Esophagus muscularis mucosa (tissue), 4 donors: ENCODE data around the gene SHKBP1. TPM values are rescaled to one million over a fixed set of nuclear protein-coding genes. Genes with fewer than 3 reads are reported as not detected.
A peak's percentile ranks its signal among the peaks of the same experiment; 100 is the strongest.

Experiments used
- DNase-seq: peaks from one replicate; pipeline ENCODE4 v3.0.0-alpha.2; 2017; ENCODE audit errors: extremely low spot score
- H3K27ac ChIP-seq, 4 donors: fragments of 200-600 bp; sonication (generic); replicated peaks in 1 of 4; 1 replicate in 3 of 4; 2 replicates in 1 of 4; pipeline ENCODE4 v1.5.1; 2016 to 2019; ENCODE audit warnings: mild to moderate bottlenecking in 1 of 4
- H3K27me3 ChIP-seq, 4 donors: fragments of 200-600 bp; sonication (generic); one replicate each; pipeline versions ENCODE4 v1.5.1 to v1.6.0; 2016 to 2019
- H3K36me3 ChIP-seq, 4 donors: fragments of 200-600 bp; sonication (generic); one replicate each; pipeline ENCODE4 v1.5.1; 2016 to 2019
- H3K4me1 ChIP-seq, 4 donors: fragments of 200-600 bp; sonication (generic); one replicate each; pipeline ENCODE4 v1.5.1; 2016 to 2019
- H3K4me3 ChIP-seq, 4 donors: fragments of 200-600 bp; sonication (generic); 1 replicate in 2 of 4; 2 replicates in 2 of 4; pipeline ENCODE4 v1.5.1; 2016 to 2019; ENCODE audit warnings: mild to moderate bottlenecking in 4 of 4, moderate library complexity in 1 of 4
- H3K9me3 ChIP-seq, 4 donors: fragments of 200-600 bp; sonication (generic); 1 replicate in 3 of 4; 2 replicates in 1 of 4; pipeline ENCODE4 v1.5.1; 2016 to 2019
- EP300 ChIP-seq: sonication (generic); formaldehyde crosslinking; IDR thresholded peaks from one replicate; pipeline ENCODE4 v1.6.1; 2017; ENCODE audit warnings: antibody characterized with exemption
- POLR2A ChIP-seq: fragments of 450-650 bp; IDR thresholded peaks from one replicate; pipeline ENCODE4 v1.6.1; 2017; ENCODE audit warnings: antibody characterized with exemption, moderate library complexity, mild to moderate bottlenecking, low read depth
- POLR2AphosphoS5 ChIP-seq, 2 donors: sonication (generic); formaldehyde crosslinking; IDR thresholded peaks; one replicate each; pipeline ENCODE4 v1.6.1; 2017; ENCODE audit warnings: antibody characterized with exemption in 2 of 2
- WGBS: methylation state at CpG from one replicate; pipeline ENCODE4 v1.1.5; 2018; 5-methylcytosine and 5-hydroxymethylcytosine counted together
- intact Hi-C: fragments of 100-400 bp; cut with DNase I; formaldehyde crosslinking; loops from one replicate; pipeline ENCODE4 v1.15.1; 2023
- total RNA-seq, 4 donors: library from RNA; depleted of rRNA; stranded (reverse); fragments of >200 nt; gene quantifications; one replicate each; pipeline versions ENCODE4 v1.1.0 to v1.2.1, GENCODE V29; 2016
- TF ChIP-seq, protein P1 (sequence below), 3 experiments: fragments of 200-600 bp in 2 of 3; fragments of 450-650 bp in 1 of 3; sonication (generic) in 2 of 3; IDR thresholded peaks; one replicate each; pipeline ENCODE4 v1.5.1; 2017 to 2019; ENCODE audit warnings: antibody characterized with exemption in 3 of 3, mild to moderate bottlenecking in 2 of 3, moderate library complexity in 1 of 3

Gene SHKBP1
- total RNA-seq, 4 donors from 2014 or later, result 39.5 to 82.7 (median 52.7) TPM

DNA sequence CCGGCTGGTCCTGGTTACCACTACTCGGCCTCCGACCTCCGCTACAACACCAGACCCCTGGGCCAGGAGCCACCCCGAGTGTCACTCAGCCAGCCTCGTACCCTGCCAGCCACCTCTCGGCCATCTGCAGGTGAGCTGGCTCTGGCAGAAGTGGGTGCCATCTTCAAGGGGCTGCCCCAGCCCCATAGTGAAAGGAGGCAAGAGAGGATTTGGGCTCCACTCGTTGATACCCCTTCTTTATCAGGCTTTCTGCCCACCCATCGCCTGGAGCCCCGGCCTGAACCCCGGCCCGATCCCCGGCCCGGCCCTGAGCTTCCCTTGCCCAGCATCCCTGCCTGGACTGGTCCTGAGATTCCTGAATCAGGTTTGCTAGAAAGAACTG is 31.6 kb downstream of the SHKBP1 start:
- TF ChIP-seq POLR2AphosphoS5 (IDR thresholded peaks at IDR 0.05) (no peak), POLR2A (no peak), EP300 (no peak)
- TF ChIP-seq, protein P1, sequence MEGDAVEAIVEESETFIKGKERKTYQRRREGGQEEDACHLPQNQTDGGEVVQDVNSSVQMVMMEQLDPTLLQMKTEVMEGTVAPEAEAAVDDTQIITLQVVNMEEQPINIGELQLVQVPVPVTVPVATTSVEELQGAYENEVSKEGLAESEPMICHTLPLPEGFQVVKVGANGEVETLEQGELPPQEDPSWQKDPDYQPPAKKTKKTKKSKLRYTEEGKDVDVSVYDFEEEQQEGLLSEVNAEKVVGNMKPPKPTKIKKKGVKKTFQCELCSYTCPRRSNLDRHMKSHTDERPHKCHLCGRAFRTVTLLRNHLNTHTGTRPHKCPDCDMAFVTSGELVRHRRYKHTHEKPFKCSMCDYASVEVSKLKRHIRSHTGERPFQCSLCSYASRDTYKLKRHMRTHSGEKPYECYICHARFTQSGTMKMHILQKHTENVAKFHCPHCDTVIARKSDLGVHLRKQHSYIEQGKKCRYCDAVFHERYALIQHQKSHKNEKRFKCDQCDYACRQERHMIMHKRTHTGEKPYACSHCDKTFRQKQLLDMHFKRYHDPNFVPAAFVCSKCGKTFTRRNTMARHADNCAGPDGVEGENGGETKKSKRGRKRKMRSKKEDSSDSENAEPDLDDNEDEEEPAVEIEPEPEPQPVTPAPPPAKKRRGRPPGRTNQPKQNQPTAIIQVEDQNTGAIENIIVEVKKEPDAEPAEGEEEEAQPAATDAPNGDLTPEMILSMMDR (IDR thresholded peaks at IDR 0.05), result no peak
- H3K9me3 ChIP-seq, result no peaks in the 10 kb centered on the region
- no peak overlapping the region for H3K4me3 ChIP-seq
- intact Hi-C loops, result no loop called here
- peaks cover 38 to 72% (median 60%) of the 10 kb centered on the region in 4 donors for H3K4me1 ChIP-seq
- no peak for DNase-seq
- H3K27ac ChIP-seq, result peak overlapping the region in 3 of 4 donors; percentile 14 to 21 (median 20)
- H3K36me3 ChIP-seq, result peaks cover 0 to 4% (median 0%) of the 10 kb centered on the region in 4 donors
- H3K27me3 ChIP-seq, result peaks cover 2 to 30% (median 4%) of the 10 kb centered on the region in 4 donors
- 93% methylated on average over 14 of the region's 14 CpGs for WGBS

DNA sequence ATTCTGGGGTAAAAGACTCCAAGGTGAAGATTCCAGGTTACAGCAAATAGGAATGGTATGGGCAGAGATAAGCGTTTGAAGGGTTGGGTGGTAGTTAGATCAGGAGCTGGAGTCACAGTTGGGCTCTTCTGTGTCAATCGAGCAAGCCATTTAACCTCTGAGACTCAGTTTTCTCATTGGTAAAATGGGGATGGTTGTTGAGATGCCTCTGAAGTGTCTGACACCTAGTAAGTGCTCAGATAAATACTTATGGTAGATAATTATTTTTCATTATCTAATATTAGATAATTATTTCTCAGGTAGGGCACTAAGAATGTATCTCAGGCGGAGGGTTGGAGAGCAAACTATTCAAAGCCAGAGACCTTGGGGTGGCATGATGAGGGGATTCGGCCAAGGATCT is 32.3 kb downstream of the SHKBP1 start:
- H3K9me3 ChIP-seq, result no peaks in the 10 kb centered on the region
- H3K27me3 ChIP-seq, result peaks cover 5 to 32% (median 7%) of the 10 kb centered on the region in 4 donors
- intact Hi-C loops, result no loop called here
- WGBS, result 82% methylated on average over 4 of the region's 4 CpGs
- no peak overlapping the region for H3K4me3 ChIP-seq
- no peak for TF ChIP-seq EP300
- peaks cover 0 to 4% (median 0%) of the 10 kb centered on the region in 4 donors for H3K36me3 ChIP-seq
- peak overlapping the region in 3 of 4 donors; percentile 59 to 80 (median 75) for H3K27ac ChIP-seq
- DNase-seq, result no peak
- peaks cover 39 to 72% (median 60%) of the 10 kb centered on the region in 4 donors for H3K4me1 ChIP-seq

DNA sequence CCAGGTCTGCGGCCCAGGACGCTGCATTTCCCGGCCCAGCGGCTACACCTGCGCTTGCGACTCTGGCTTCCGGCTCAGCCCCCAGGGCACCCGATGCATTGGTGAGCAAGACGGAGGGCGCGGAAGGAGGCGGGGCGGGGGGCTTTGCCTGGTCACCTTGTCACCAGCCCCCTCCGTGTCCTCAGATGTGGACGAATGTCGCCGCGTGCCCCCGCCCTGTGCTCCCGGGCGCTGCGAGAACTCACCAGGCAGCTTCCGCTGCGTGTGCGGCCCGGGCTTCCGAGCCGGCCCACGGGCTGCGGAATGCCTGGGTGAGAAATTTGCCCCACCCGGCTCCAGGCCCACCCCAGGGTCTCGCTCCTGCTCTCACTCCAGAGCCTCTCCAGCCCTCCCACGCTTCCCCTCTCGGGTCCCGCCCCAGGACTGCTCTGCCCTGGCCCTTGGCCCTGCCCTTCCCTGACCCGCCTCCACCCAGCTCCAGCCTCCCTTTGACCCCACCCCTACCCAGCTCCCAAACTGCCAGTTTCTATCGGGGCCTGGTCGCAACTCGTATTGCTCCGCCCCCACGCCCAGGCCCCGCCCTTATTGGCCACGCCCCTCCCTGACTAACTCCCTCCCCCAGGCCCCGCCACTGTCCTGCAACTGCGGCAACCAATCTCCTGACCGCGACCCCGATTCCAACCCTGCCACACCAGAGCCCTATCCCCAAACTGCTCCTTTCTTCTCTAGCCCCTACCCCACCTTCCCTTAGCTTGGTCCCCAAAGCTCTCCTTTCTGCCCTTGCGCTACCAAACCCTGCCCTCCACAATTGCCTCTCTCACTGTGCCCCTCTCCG is 33.1 kb downstream of the SHKBP1 start:
- peak overlapping the region; percentile 56 to 80 (median 67) for H3K27ac ChIP-seq

DNA sequence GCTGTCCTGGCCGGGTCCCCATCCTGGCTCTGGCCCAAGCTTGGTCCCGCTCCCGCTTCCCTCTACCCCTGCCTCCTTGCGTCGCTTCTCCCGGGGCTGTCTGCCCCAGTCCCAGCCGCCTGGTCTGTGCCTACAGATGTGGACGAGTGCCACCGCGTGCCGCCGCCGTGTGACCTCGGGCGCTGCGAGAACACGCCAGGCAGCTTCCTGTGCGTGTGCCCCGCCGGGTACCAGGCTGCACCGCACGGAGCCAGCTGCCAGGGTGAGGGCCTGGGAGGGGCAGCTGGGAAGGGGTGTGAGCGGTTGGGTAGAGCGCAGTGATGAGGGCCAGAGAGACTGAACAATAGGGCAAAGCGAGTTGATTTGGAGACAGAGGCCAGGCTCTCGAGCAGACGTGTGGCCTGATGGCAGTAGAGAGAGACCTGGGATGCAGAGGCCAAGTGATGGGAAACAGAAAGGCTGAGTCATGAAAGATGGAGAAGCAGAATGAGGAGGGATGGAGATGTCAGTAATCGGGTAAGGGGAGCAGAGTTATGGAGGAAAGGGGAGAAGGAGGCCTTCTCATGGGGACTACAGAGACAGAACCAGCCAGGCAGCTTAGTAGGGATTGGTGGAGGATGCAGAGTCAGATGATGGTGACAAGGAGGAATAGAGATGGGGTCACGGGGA is 33.9 kb downstream of the SHKBP1 start:
- peaks cover 32 to 72% (median 60%) of the 10 kb centered on the region in 4 donors for H3K4me1 ChIP-seq
- DNase-seq, result no peak
- WGBS, result 59% methylated on average over 19 of the region's 29 CpGs
- H3K9me3 ChIP-seq, result no peaks in the 10 kb centered on the region
- H3K27ac ChIP-seq, result peak overlapping the region; percentile 56 to 80 (median 67)
- H3K4me3 ChIP-seq, result peak overlapping the region; percentile 28 to 65 (median 42)
- intact Hi-C loops, result no loop called here
- H3K36me3 ChIP-seq, result peaks cover 0 to 4% (median 0%) of the 10 kb centered on the region in 4 donors
- TF ChIP-seq POLR2A (no peak), EP300 (no peak), POLR2AphosphoS5 (IDR thresholded peaks at IDR 0.05) (peak in 1 of 2 donors; percentile 16)
- TF ChIP-seq, protein P1 (IDR thresholded peaks at IDR 0.05), result no peak
- H3K27me3 ChIP-seq, result peaks cover 1 to 32% (median 7%) of the 10 kb centered on the region in 4 donors

More for the DNA sequence above, 33.1 kb downstream of the SHKBP1 start:
- H3K36me3 ChIP-seq, result peaks cover 0 to 4% (median 0%) of the 10 kb centered on the region in 4 donors
- TF ChIP-seq POLR2AphosphoS5 (IDR thresholded peaks at IDR 0.05) (peak; percentile 36 to 80), POLR2A (no peak)
- TF ChIP-seq, protein P1 (IDR thresholded peaks at IDR 0.05), result no peak
- intact Hi-C loops, result no loop called here
- H3K9me3 ChIP-seq, result no peaks in the 10 kb centered on the region
- DNase-seq, result peak; percentile 98
- peak overlapping the region; percentile 41 to 65 (median 42) for H3K4me3 ChIP-seq
- H3K4me1 ChIP-seq, result peaks cover 35 to 72% (median 60%) of the 10 kb centered on the region in 4 donors
- H3K27me3 ChIP-seq, result peaks cover 5 to 32% (median 7%) of the 10 kb centered on the region in 4 donors
- WGBS, result 20% methylated on average over 32 of the region's 50 CpGs

DNA sequence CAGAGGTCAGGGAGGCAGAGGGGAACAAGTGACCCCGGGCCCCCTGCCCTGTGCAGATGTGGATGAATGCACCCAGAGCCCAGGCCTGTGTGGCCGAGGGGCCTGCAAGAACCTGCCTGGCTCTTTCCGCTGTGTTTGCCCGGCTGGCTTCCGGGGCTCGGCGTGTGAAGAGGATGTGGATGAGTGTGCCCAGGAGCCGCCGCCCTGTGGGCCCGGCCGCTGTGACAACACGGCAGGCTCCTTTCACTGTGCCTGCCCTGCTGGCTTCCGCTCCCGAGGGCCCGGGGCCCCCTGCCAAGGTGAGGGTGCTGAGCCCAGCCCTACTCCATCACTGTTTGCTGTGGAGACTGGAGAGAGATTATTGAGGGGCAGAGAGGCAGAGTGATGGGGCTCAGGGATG is 34.4 kb downstream of the SHKBP1 start:
- no peak for TF ChIP-seq POLR2A
- no peak for TF ChIP-seq EP300
- no peak for TF ChIP-seq POLR2AphosphoS5 (IDR thresholded peaks at IDR 0.05)
- TF ChIP-seq, protein P1 (IDR thresholded peaks at IDR 0.05), result no peak
- no peak for DNase-seq
- Histone ChIP-seq H3K27ac (peak overlapping the region in 3 of 4 donors; percentile 59 to 80 (median 75)), H3K27me3 (peaks cover 0 to 32% (median 6%) of the 10 kb centered on the region in 4 donors), H3K9me3 (no peaks in the 10 kb centered on the region), H3K36me3 (peaks cover 0 to 4% (median 0%) of the 10 kb centered on the region in 4 donors), H3K4me1 (peaks cover 26 to 72% (median 57%) of the 10 kb centered on the region in 4 donors), H3K4me3 (no peak overlapping the region)
- 94% methylated on average over 6 of the region's 15 CpGs for WGBS
- intact Hi-C loops, result no loop called here
